Measurements from ENCODE around the gene ADGRG3. TPM values are rescaled to one million over a fixed set of nuclear protein-coding genes. Genes with fewer than 3 reads are reported as not detected.

The ADGRG3 gene
- total and polyA plus RNA-seq, 2 of the 13 experiments (the other 11 are each of a cell fraction or from before 2014, with no cell fraction given): 2.7 to 11.8 TPM

GRCh38 chr16:57648581-57649442 lies 19.3 kb upstream of the ADGRG3 start (continued):
- TF ChIP-seq ZNF280D (CRISPR knock-in tag; IDR thresholded peaks at IDR 0.05): peak; percentile 71; the same call in 1 of the 2 replicates
- no peak for TF ChIP-seq JDP2 (CRISPR knock-in tag; IDR thresholded peaks at IDR 0.05; ENCODE audit: borderline replicate concordance)
- TF ChIP-seq ZNF136 (CRISPR knock-in tag; IDR thresholded peaks at IDR 0.05; ENCODE audit: low read depth): peak; percentile 100
- peak; percentile 87 for TF ChIP-seq NFKBIZ (CRISPR knock-in tag; IDR thresholded peaks at IDR 0.05)
- no peak for TF ChIP-seq CENPT (CRISPR knock-in tag; IDR thresholded peaks at IDR 0.05; ENCODE audit: low read depth)
- peak; percentile 98 for TF ChIP-seq ZNF629 (CRISPR knock-in tag; conservative IDR thresholded peaks at IDR 0.05)
- no peak for TF ChIP-seq AKAP8 (CRISPR knock-in tag; IDR thresholded peaks at IDR 0.05)
- no peak for TF ChIP-seq ZNF414 (CRISPR knock-in tag; IDR thresholded peaks at IDR 0.05)
- no peak for TF ChIP-seq ZNF432 (CRISPR knock-in tag; IDR thresholded peaks at IDR 0.05; ENCODE audit: borderline replicate concordance)
- TF ChIP-seq POGK (CRISPR knock-in tag; conservative IDR thresholded peaks at IDR 0.05): peak; percentile 95
- no peak; the same call in 1 of the 2 replicates for TF ChIP-seq ZNF740 (CRISPR knock-in tag; IDR thresholded peaks at IDR 0.05)
- peak; percentile 75; the same call in 1 of the 2 replicates for TF ChIP-seq ZNF788 (CRISPR knock-in tag; IDR thresholded peaks at IDR 0.05; ENCODE audit: borderline replicate concordance)
- TF ChIP-seq ZFP90 (CRISPR knock-in tag; IDR thresholded peaks at IDR 0.05; ENCODE audit: borderline replicate concordance): peak; percentile 83; the same call in 1 of the 2 replicates
- TF ChIP-seq KLF15 (CRISPR knock-in tag; IDR thresholded peaks at IDR 0.05; ENCODE audit: borderline replicate concordance): no peak
- TF ChIP-seq KMT2B (CRISPR knock-in tag; IDR thresholded peaks at IDR 0.05): peak; percentile 42; the same call in 1 of the 2 replicates
- no peak for TF ChIP-seq RARG (CRISPR knock-in tag; IDR thresholded peaks at IDR 0.05; ENCODE audit: low read depth)
- no peak for TF ChIP-seq E2F5 (CRISPR knock-in tag; conservative IDR thresholded peaks at IDR 0.05)
- peak; percentile 79; the same call in 1 of the 2 replicates for TF ChIP-seq ZNF782 (CRISPR knock-in tag; IDR thresholded peaks at IDR 0.05; ENCODE audit: borderline replicate concordance)
- TF ChIP-seq NFYB (CRISPR knock-in tag; IDR thresholded peaks at IDR 0.05): peak; percentile 40; the same call in 1 of the 2 replicates
- TF ChIP-seq SMAD9 (CRISPR knock-in tag; IDR thresholded peaks at IDR 0.05): no peak

All from HepG2 (cell line).